SJSA1 (cell line): Measurements from ENCODE around the gene SYCN. TPM values are rescaled to one million over a fixed set of nuclear protein-coding genes. Genes with fewer than 3 reads are reported as not detected.

Experiments used
- DNase-seq, 2 experiments: peaks; one replicate each; pipeline ENCODE4 v3.0.0-alpha.2; 2015 to 2020; ENCODE audit warnings: low spot score in 2 of 2, low read depth in 1 of 2
- H3K27ac ChIP-seq: fragments of 250-450 bp; sonication (Bioruptor Pico); 2 replicates; pipeline ENCODE4 v1.5.1; 2020; ENCODE audit warnings: mild to moderate bottlenecking, moderate library complexity
- H3K27me3 ChIP-seq: fragments of 250-450 bp; sonication (Bioruptor Pico); replicated peaks from 2 replicates; pipeline ENCODE4 v1.5.1; 2020; ENCODE audit warnings: mild to moderate bottlenecking, moderate library complexity
- H3K36me3 ChIP-seq: fragments of 250-450 bp; sonication (Bioruptor Pico); 2 replicates; pipeline ENCODE4 v1.5.1; 2020; ENCODE audit warnings: mild to moderate bottlenecking
- H3K4me1 ChIP-seq: fragments of 250-450 bp; sonication (Bioruptor Pico); replicated peaks from 2 replicates; pipeline ENCODE4 v1.6.1; 2021; ENCODE audit warnings: mild to moderate bottlenecking
- H3K4me3 ChIP-seq: fragments of 250-450 bp; sonication (Bioruptor Pico); 2 replicates; pipeline ENCODE4 v1.5.1; 2020; ENCODE audit warnings: mild to moderate bottlenecking
- H3K9me3 ChIP-seq: fragments of 250-450 bp; sonication (Bioruptor Pico); replicated peaks from 2 replicates; pipeline ENCODE4 v1.5.1; 2020; ENCODE audit warnings: mild to moderate bottlenecking
- total RNA-seq: library from RNA; depleted of rRNA; stranded (reverse); fragments of >200 nt; shearing (Covaris generic); gene quantifications from 2 replicates; pipeline ENCODE4 v1.2.3, GENCODE V29; 2014

Gene SYCN
- total RNA-seq, 1 experiment from 2014 or later: not detected

- H3K4me3 ChIP-seq: no peak overlapping the region
- H3K4me1 ChIP-seq: no peaks in the 10 kb centered on the region
- no peaks in the 10 kb centered on the region for H3K36me3 ChIP-seq
- no peaks in the 10 kb centered on the region for H3K9me3 ChIP-seq
- DNase-seq: no peak
- no peak overlapping the region for H3K27ac ChIP-seq
- peaks cover 20% of the 10 kb centered on the region for H3K27me3 ChIP-seq
Observed at GRCh38 chr19:39211731-39212374, 7.8 kb upstream of the SYCN start.

GRCh38 chr19:39209196-39209595 lies 5.1 kb upstream of the SYCN start:
- no peak for DNase-seq
- Histone ChIP-seq H3K27ac (no peak overlapping the region), H3K4me3 (no peak overlapping the region), H3K27me3 (peaks cover 18% of the 10 kb centered on the region), H3K36me3 (no peaks in the 10 kb centered on the region), H3K9me3 (no peaks in the 10 kb centered on the region), H3K4me1 (no peaks in the 10 kb centered on the region)

GRCh38 chr19:39208175-39208795 lies 4.2 kb upstream of the SYCN start:
- H3K27ac ChIP-seq: no peak overlapping the region
- H3K36me3 ChIP-seq: no peaks in the 10 kb centered on the region
- DNase-seq: no peak
- H3K9me3 ChIP-seq: no peaks in the 10 kb centered on the region
- H3K4me3 ChIP-seq: no peak overlapping the region
- no peaks in the 10 kb centered on the region for H3K4me1 ChIP-seq
- H3K27me3 ChIP-seq: peaks cover 28% of the 10 kb centered on the region

- no peaks in the 10 kb centered on the region for H3K9me3 ChIP-seq
Observed at GRCh38 chr19:39207293-39207836, 3.3 kb upstream of the SYCN start.

GRCh38 chr19:39206122-39206521 lies 2.1 kb upstream of the SYCN start:
- Histone ChIP-seq H3K4me3 (no peak overlapping the region), H3K9me3 (no peaks in the 10 kb centered on the region), H3K36me3 (no peaks in the 10 kb centered on the region), H3K27me3 (peaks cover 47% of the 10 kb centered on the region), H3K27ac (no peak overlapping the region), H3K4me1 (no peaks in the 10 kb centered on the region)
- DNase-seq: no peak

More at GRCh38 chr19:39207293-39207836, 3.3 kb upstream of the SYCN start:
- no peak for DNase-seq
- Histone ChIP-seq H3K27me3 (peaks cover 36% of the 10 kb centered on the region), H3K4me3 (no peak overlapping the region), H3K4me1 (no peaks in the 10 kb centered on the region), H3K36me3 (no peaks in the 10 kb centered on the region), H3K27ac (no peak overlapping the region)

- Histone ChIP-seq H3K36me3 (no peaks in the 10 kb centered on the region), H3K4me1 (no peaks in the 10 kb centered on the region), H3K9me3 (no peaks in the 10 kb centered on the region), H3K27me3 (peaks cover 50% of the 10 kb centered on the region), H3K27ac (no peak overlapping the region), H3K4me3 (no peak overlapping the region)
- DNase-seq: no peak
Observed at GRCh38 chr19:39205449-39205764, 1.3 kb upstream of the SYCN start.

GRCh38 chr19:39202998-39203355 lies 1.1 kb downstream of the SYCN start:
- Histone ChIP-seq H3K27me3 (peaks cover 51% of the 10 kb centered on the region), H3K4me1 (no peaks in the 10 kb centered on the region), H3K27ac (no peak overlapping the region), H3K4me3 (no peak overlapping the region), H3K36me3 (no peaks in the 10 kb centered on the region), H3K9me3 (no peaks in the 10 kb centered on the region)
- no peak for DNase-seq

- DNase-seq: no peak
- Histone ChIP-seq H3K4me3 (no peak overlapping the region), H3K36me3 (no peaks in the 10 kb centered on the region), H3K27ac (no peak overlapping the region), H3K9me3 (no peaks in the 10 kb centered on the region), H3K27me3 (peaks cover 68% of the 10 kb centered on the region), H3K4me1 (no peaks in the 10 kb centered on the region)
Observed at GRCh38 chr19:39200803-39201115, 3.3 kb downstream of the SYCN start.

- Histone ChIP-seq H3K27me3 (peaks cover 73% of the 10 kb centered on the region), H3K4me3 (no peak overlapping the region), H3K4me1 (no peaks in the 10 kb centered on the region), H3K27ac (no peak overlapping the region), H3K36me3 (no peaks in the 10 kb centered on the region), H3K9me3 (no peaks in the 10 kb centered on the region)
- DNase-seq: no peak
Observed at GRCh38 chr19:39200066-39200802, 3.8 kb downstream of the SYCN start.

- Histone ChIP-seq H3K9me3 (no peaks in the 10 kb centered on the region), H3K4me1 (no peaks in the 10 kb centered on the region), H3K27ac (no peak overlapping the region), H3K4me3 (no peak overlapping the region), H3K27me3 (peaks cover 71% of the 10 kb centered on the region), H3K36me3 (no peaks in the 10 kb centered on the region)
- no peak for DNase-seq
Observed at GRCh38 chr19:39199025-39199424, 5.0 kb downstream of the SYCN start.

- Histone ChIP-seq H3K27me3 (peaks cover 64% of the 10 kb centered on the region), H3K4me1 (no peaks in the 10 kb centered on the region), H3K4me3 (no peak overlapping the region), H3K9me3 (no peaks in the 10 kb centered on the region), H3K36me3 (no peaks in the 10 kb centered on the region), H3K27ac (no peak overlapping the region)
- DNase-seq: no peak
Observed at GRCh38 chr19:39197808-39198207, 6.3 kb downstream of the SYCN start.

- no peak for DNase-seq
- H3K27ac ChIP-seq: no peak within 1 kb of the TSS
- peaks cover 56% of the 10 kb centered on the region for H3K27me3 ChIP-seq
- no peaks in the 10 kb centered on the region for H3K4me1 ChIP-seq
- no peaks in the 10 kb centered on the region for H3K9me3 ChIP-seq
- H3K4me3 ChIP-seq: no peak within 1 kb of the TSS
- H3K36me3 ChIP-seq: no peaks in the 10 kb centered on the region
Observed at GRCh38 chr19:39196860-39197562, 7.1 kb downstream of the SYCN start, which contains the start of gene NCCRP1. NCCRP1 (plus strand) TSS chr19:39196964; CDS start chr19:39196983, 19 bp downstream.

GRCh38 chr19:39196320-39196719 lies 7.7 kb downstream of the SYCN start:
- Histone ChIP-seq H3K27ac (no peak overlapping the region), H3K4me3 (no peak overlapping the region), H3K27me3 (peaks cover 49% of the 10 kb centered on the region)

GRCh38 chr19:39195755-39196154 lies 8.3 kb downstream of the SYCN start:
- no peaks in the 10 kb centered on the region; the same call in 1 of the 2 replicates for H3K4me1 ChIP-seq
- no peak overlapping the region for H3K27ac ChIP-seq
- no peaks in the 10 kb centered on the region for H3K36me3 ChIP-seq
- no peak overlapping the region for H3K4me3 ChIP-seq
- DNase-seq: no peak
- H3K9me3 ChIP-seq: no peaks in the 10 kb centered on the region
- H3K27me3 ChIP-seq: peaks cover 47% of the 10 kb centered on the region

More at GRCh38 chr19:39196320-39196719, 7.7 kb downstream of the SYCN start:
- H3K4me1 ChIP-seq: no peaks in the 10 kb centered on the region
- DNase-seq: no peak
- no peaks in the 10 kb centered on the region for H3K9me3 ChIP-seq
- H3K36me3 ChIP-seq: no peaks in the 10 kb centered on the region
